Epithelial cell of proximal tubule (primary cell): ENCODE data around the gene NACC1. TPM values are rescaled to one million over a fixed set of nuclear protein-coding genes. Genes with fewer than 3 reads are reported as not detected.

ENCODE experiments used
- DNase-seq: peaks from one replicate; pipeline ENCODE4 v3.0.0-alpha.2; 2011; ENCODE audit warnings: low read depth
- H3K4me3 ChIP-seq: 2 replicates; pipeline ENCODE4 v1.5.1; 2011; ENCODE audit warnings: low read depth, mild to moderate bottlenecking, low read length
- total RNA-seq: library from RNA; depleted of rRNA; stranded (reverse); fragments of >200 nt; gene quantifications from 2 replicates; pipeline ENCODE4 v1.2.3, GENCODE V29; 2015
- TF ChIP-seq, protein P1 (sequence below): conservative IDR thresholded peaks from 2 replicates; pipeline ENCODE4 v1.5.1; 2012; ENCODE audit warnings: low read depth, mild to moderate bottlenecking, low read length

Gene NACC1
- total RNA-seq, 1 donor from 2014 or later: 72.2 TPM

DNA sequence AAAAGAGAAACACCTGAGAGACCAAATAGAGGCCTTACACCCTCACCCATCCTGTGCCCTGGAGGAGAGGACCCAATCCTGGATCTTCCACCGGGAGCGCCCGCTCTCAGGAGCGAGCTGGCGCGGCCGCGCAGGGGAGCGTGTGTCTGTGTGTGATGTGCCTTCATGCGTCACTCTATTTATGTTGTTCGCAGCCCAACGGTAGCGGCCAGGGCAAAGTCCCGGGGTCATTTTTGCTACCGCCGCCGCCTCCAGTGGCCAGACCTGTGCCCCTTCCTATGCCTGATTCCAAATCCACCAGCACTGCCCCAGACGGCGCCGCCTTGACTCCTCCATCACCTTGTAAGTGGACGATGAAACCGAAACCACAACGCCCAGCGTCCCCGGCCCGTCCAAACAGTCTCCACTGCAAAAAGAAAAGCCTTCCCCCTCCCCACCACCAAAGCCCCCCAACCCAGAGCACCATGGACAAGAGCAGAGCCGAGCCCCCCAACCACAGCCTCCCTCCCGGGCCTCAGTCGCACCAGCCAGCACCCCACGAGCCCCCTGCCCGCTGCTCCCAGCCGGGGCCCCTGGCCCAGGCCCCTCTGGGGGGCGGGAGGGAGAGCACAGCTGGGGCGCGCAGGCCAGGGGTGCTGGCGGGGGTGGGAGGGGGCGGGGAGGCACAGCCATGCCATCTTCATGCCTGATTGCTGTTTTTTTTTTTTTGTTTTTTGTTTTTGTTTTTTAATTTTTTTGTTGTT lies 30.1 kb upstream of the NACC1 start:
- DNase-seq: no peak
- peak overlapping the region; percentile 51 for H3K4me3 ChIP-seq
- TF ChIP-seq, protein P1, sequence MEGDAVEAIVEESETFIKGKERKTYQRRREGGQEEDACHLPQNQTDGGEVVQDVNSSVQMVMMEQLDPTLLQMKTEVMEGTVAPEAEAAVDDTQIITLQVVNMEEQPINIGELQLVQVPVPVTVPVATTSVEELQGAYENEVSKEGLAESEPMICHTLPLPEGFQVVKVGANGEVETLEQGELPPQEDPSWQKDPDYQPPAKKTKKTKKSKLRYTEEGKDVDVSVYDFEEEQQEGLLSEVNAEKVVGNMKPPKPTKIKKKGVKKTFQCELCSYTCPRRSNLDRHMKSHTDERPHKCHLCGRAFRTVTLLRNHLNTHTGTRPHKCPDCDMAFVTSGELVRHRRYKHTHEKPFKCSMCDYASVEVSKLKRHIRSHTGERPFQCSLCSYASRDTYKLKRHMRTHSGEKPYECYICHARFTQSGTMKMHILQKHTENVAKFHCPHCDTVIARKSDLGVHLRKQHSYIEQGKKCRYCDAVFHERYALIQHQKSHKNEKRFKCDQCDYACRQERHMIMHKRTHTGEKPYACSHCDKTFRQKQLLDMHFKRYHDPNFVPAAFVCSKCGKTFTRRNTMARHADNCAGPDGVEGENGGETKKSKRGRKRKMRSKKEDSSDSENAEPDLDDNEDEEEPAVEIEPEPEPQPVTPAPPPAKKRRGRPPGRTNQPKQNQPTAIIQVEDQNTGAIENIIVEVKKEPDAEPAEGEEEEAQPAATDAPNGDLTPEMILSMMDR: no peak

DNA sequence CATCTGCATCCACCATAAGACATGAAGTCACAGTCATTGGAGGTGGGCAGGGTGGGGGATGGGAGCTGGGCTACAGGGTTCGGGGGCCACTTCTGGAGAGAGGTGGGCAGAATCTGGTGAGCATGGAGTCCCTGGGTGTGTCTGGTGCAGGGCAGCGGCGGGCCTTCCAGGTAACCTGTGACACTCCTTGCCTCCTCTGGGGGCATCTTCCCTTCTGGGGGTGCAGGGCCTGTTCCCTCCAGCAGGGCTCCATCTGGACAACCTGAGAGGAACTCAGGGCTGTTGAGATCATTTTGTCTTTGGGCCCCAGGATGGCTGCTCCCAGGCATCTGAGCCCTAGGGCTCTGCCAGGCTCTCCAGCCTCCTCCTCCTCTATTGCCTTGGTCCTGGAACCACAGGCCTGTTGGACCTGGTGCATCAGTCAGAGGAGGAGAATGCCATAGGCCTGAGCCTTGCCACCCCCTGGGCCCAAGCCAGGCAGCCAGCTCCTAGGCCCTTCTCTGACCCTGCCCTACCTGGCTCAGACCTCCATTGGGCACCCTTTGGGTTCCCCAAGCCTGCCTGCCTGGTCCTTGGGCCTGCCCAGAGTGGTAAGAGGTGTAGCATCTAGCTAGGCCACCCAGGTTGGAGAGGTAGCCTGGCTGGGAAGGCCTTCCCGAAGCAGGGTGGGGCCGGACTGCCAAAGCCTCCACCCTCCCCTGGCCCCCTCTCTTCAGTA lies 28.8 kb upstream of the NACC1 start:
- no peak overlapping the region for H3K4me3 ChIP-seq
- DNase-seq: no peak
- TF ChIP-seq, protein P1: peak; percentile 44

DNA sequence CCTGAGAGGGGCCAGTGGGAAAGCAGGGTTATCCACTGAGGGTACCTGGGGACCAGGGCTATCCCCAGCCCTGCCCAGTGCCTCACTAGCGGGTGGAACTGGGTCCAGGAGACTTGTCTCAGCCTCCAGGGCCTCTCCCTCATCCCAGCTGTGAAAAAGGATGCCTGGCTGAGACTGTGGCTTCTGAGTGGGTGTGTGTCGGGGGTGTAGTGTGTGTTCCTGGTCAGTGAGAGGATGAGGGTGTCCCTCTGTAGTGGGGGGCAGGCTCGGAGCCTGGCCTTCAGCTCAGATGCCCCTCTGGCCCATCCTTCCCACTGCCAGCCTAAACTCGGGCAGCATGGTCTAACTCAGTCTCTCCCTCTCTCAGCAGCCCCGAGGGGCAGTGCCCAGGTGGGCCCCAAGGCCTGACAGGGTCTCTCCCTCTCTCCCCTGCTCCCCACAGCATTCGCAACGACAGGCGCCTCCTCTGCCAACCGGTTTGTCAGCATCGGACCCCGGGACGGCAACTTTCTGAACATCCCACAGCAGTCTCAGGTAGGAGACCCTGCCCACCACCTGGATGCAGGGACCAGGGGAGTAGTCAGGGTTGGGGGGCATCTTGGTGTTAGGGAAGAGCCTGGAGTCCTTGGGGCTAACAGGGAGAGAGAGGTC lies 28.1 kb upstream of the NACC1 start:
- TF ChIP-seq, protein P1: no peak
- no peak for DNase-seq

DNA sequence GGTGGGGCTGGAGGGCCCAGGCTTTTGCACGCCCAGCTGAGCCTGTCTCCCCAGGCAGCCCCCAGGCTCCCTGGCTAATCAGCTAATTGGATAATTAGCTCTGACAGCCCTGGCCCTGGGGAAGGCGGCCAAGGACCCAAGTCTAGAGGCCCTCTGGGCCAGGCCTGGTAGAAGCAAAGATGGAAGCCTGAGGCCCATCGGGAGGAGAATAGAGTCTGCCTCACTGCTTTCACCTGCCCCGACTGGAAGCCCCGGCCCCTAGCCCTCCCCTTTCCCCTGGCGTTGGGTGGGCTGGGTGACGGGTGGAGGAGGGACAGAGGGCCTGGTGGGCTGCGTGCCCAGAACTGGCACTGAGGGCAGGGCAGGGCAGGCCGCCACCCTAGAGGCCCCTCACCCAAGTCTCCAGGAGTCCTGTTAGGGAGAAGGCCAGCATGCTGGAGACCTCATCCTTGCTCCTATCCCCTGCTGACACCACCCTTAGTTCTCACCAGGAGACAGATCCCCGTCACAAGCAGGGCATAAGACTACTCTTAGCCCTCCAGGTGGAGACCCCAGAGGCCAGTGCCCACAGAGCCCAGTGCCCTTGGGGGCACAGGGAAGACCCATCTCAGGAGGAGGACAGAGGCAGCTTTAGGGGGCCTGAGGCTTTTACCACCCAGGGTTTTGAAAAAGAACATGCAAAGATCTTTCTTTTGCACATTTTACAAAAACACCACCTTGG lies 27.4 kb upstream of the NACC1 start:
- TF ChIP-seq, protein P1: no peak
- H3K4me3 ChIP-seq: no peak overlapping the region
- DNase-seq: no peak

More for the DNA sequence above, 28.1 kb upstream of the NACC1 start:
- H3K4me3 ChIP-seq: no peak overlapping the region

DNA sequence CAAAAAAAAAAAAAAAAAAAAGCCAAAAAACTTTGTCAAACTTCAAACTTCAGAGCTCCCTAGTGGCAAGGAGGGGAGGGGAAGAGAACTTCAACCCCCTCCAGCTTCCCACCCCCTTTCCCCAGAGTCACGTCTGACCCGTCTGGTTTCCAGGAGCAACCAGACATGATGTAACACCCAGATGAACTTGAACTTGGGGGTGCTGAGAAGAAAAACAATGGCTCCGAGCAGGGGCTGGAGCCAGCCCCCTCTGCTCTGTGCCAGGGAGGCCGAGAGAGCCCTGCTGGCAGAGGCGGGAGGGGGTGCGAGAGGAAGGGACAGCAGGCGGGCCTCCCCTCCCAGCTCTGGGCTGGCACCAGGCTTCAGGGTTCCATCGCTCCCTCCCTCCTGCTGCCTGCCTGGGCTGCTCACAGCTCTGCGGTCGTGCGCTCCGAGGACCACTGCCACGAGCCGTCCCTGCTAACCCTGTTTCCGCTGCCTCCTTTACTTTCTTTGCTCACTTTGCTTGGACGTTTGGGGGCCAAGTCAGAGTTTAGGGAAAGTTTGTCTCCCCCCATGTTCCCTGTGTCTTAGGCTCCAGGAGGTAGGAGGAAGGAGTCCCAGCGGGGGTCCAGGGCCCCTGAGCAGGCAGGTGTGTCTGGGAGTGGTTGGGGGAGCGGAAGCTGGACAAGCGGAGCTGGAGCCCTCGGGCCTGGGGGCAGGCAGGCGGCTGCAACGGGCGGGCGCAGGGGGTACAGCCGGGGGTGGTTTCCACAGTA lies 26.5 kb upstream of the NACC1 start:
- no peak for DNase-seq
- TF ChIP-seq, protein P1: no peak

DNA sequence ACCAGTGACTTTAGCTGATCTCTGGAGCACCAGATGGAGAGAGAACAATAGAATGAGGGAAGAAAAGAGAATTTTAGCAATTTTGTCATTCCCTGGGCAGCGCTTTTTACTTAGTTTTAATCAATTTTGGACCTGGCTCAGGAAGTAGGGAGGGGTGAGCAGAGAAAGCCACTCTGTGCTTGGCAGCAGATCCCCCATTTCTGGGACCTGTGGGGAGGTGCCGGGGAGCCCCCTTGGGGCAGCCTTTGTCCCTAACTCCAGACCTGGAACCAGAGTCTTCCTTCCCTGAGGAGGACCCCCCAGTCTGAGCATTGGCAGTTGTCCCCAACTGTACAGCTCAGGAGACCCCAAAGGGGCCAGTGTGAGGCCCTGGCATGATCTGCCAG lies 25.9 kb upstream of the NACC1 start:
- DNase-seq: no peak
- TF ChIP-seq, protein P1: no peak
- no peak overlapping the region for H3K4me3 ChIP-seq

More for the DNA sequence above, 26.5 kb upstream of the NACC1 start:
- no peak overlapping the region for H3K4me3 ChIP-seq
